ENCODE results near the gene PAQR5. TPM values are rescaled to one million over a fixed set of nuclear protein-coding genes. Genes with fewer than 3 reads are reported as not detected.
A peak's percentile ranks its signal among the peaks of the same experiment; 100 is the strongest.

The PAQR5 gene
- total RNA-seq, 1 experiment from 2014 or later, result 9.4 TPM

GRCh38 chr15:69456208-69457166 is 157.8 kb downstream of the PAQR5 start (continued):
- no peak for TF ChIP-seq ZNF512 (CRISPR knock-in tag; IDR thresholded peaks at IDR 0.05; ENCODE audit: borderline replicate concordance)
- TF ChIP-seq AR (CRISPR knock-in tag; IDR thresholded peaks at IDR 0.05), result peak; percentile 79
- no peak for TF ChIP-seq SOX15 (CRISPR knock-in tag; IDR thresholded peaks at IDR 0.05)
- TF ChIP-seq ZNF396 (CRISPR knock-in tag; IDR thresholded peaks at IDR 0.05; ENCODE audit: borderline replicate concordance), result no peak
- no peak for TF ChIP-seq CTCF (IDR thresholded peaks at IDR 0.05)
- TF ChIP-seq CREB1 (CRISPR knock-in tag; IDR thresholded peaks at IDR 0.05), result 0 out of 2 replicates have a peak, but pooled peaks have one; percentile 32
- no peak for TF ChIP-seq MXD4 (CRISPR knock-in tag; IDR thresholded peaks at IDR 0.05; ENCODE audit: borderline replicate concordance)
- no peak for TF ChIP-seq USF1 (CRISPR knock-in tag; IDR thresholded peaks at IDR 0.05)
- TF ChIP-seq RELA (CRISPR knock-in tag; IDR thresholded peaks at IDR 0.05; ENCODE audit: borderline replicate concordance), result no peak
- 0 out of 2 replicates have a peak, but pooled peaks have one; percentile 36 for TF ChIP-seq TEAD1 (CRISPR knock-in tag; IDR thresholded peaks at IDR 0.05)
- no peak for TF ChIP-seq ZNF121 (CRISPR knock-in tag; IDR thresholded peaks at IDR 0.05)
- peak; percentile 48; the same call in 1 of the 2 replicates for TF ChIP-seq ZNF416 (CRISPR knock-in tag; IDR thresholded peaks at IDR 0.05)
- TF ChIP-seq NFATC4 (CRISPR knock-in tag; IDR thresholded peaks at IDR 0.05), result peak; percentile 69
- TF ChIP-seq ARID4B (CRISPR knock-in tag; IDR thresholded peaks at IDR 0.05; ENCODE audit: borderline replicate concordance), result no peak
- peak; percentile 48 for TF ChIP-seq ZNF671 (CRISPR knock-in tag; IDR thresholded peaks at IDR 0.05)
- TF ChIP-seq ZNF532 (CRISPR knock-in tag; IDR thresholded peaks at IDR 0.05; ENCODE audit: borderline replicate concordance), result no peak; the same call in 1 of the 2 replicates
- no peak for TF ChIP-seq ZBTB21 (CRISPR knock-in tag; IDR thresholded peaks at IDR 0.05; ENCODE audit: borderline replicate concordance)

Measured in WTC11 (cell line).